Calu3 (cell line): Measurements from ENCODE around the gene ALKBH5. TPM values are rescaled to one million over a fixed set of nuclear protein-coding genes. Genes with fewer than 3 reads are reported as not detected.

Source experiments
- BruUV-seq: library from RNA; stranded (reverse); fragments of 400-500 nt; replicated peaks from 2 replicates; lab custom pipeline; 2021; lab: Mats Ljungman, UMichigan
- CTCF ChIA-PET: fragments of 300-600 bp; sonication (Branson Sonifier 250); formaldehyde crosslinking; loops from one replicate; lab custom pipeline; 2022; ENCODE audit warnings: antibody characterized with exemption; lab: Charles Lee
- DNase-seq: peaks from one replicate; pipeline ENCODE4 v3.0.0; 2022
- H3K27ac Mint-ChIP-seq: one replicate; pipeline ENCODE4 v1.8.0; 2022; ENCODE audit warnings: mixed read lengths; ENCODE audit not compliant: unreplicated experiment
- H3K27me3 Mint-ChIP-seq: one replicate; pipeline ENCODE4 v1.8.0; 2022; ENCODE audit warnings: mixed read lengths; ENCODE audit not compliant: unreplicated experiment
- H3K36me3 Mint-ChIP-seq: one replicate; pipeline ENCODE4 v1.8.0; 2022; ENCODE audit warnings: mild to moderate bottlenecking, moderate library complexity, mixed read lengths; ENCODE audit not compliant: insufficient read depth, unreplicated experiment
- H3K4me1 Mint-ChIP-seq: one replicate; pipeline ENCODE4 v1.8.0; 2022; ENCODE audit warnings: mild to moderate bottlenecking, low read depth, mixed read lengths; ENCODE audit not compliant: unreplicated experiment
- H3K4me3 Mint-ChIP-seq: one replicate; pipeline ENCODE4 v1.8.0; 2022; ENCODE audit warnings: mild to moderate bottlenecking, low read depth, moderate library complexity, mixed read lengths; ENCODE audit not compliant: unreplicated experiment
- H3K9me3 Mint-ChIP-seq: one replicate; pipeline ENCODE4 v1.8.0; 2022; ENCODE audit warnings: low read depth, mixed read lengths; ENCODE audit not compliant: unreplicated experiment
- CTCF ChIP-seq: fragments of 200-600 bp; IDR thresholded peaks from one replicate; pipeline ENCODE4 v1.8.0; 2022; ENCODE audit warnings: antibody characterized with exemption; ENCODE audit not compliant: unreplicated experiment
- intact Hi-C: fragments of 100-400 bp; cut with micrococcal nuclease; formaldehyde crosslinking; loops from one replicate; pipeline ENCODE4 v1.10.0; 2022; ENCODE audit not compliant: unreplicated experiment
- total RNA-seq: library from RNA; stranded (reverse); gene quantifications from 2 replicates; pipeline ENCODE4 v1.2.3, GENCODE V29; 2022

ALKBH5 gene
- total RNA-seq, 1 experiment from 2014 or later, result 51.7 TPM

- Mint-ChIP-seq H3K4me1 (no peaks in the 10 kb centered on the region), H3K9me3 (no peaks in the 10 kb centered on the region), H3K27ac (peak overlapping the region; percentile 85), H3K27me3 (no peaks in the 10 kb centered on the region), H3K4me3 (peak overlapping the region; percentile 84), H3K36me3 (peaks cover 72% of the 10 kb centered on the region)
- CTCF ChIA-PET, result no interaction called here
- intact Hi-C loops, result no loop called here
- BruUV-seq, result no TSS peak
- no peak for TF ChIP-seq CTCF
- DNase-seq, result peak; percentile 66
Observed at GRCh38 chr17:18257982-18258355, 74.3 kb downstream of the ALKBH5 start.

GRCh38 chr17:18258356-18259038 lies 74.9 kb downstream of the ALKBH5 start, which contains the start of gene FLII:
Gene FLII, minus strand, starts transcription at chr17:18258738. Its CDS starts 48 bp downstream, at chr17:18258690.
- Mint-ChIP-seq H3K27ac (peak within 1 kb of the TSS; percentile 87), H3K4me3 (peak within 1 kb of the TSS; percentile 84), H3K9me3 (no peaks in the 10 kb centered on the region), H3K4me1 (no peaks in the 10 kb centered on the region), H3K27me3 (no peaks in the 10 kb centered on the region), H3K36me3 (peaks cover 70% of the 10 kb centered on the region)
- no peak for TF ChIP-seq CTCF
- CTCF ChIA-PET, result no interaction called here
- BruUV-seq, result no TSS peak
- peak; percentile 50 for DNase-seq
- intact Hi-C loops, result no loop called here

Other genes starting within 250 kb of the ALKBH5 start
- 20.1 and 23.1 TPM in 2 replicates for gene TOM1L2, start 211.4 kb upstream of the ALKBH5 start, total RNA-seq
- gene DRC3, start 211.0 kb upstream of the ALKBH5 start, total RNA-seq, result 2.0 and 2.8 TPM in 2 replicates
- 17.7 and 19.6 TPM in 2 replicates for gene ATPAF2, start 144.7 kb upstream of the ALKBH5 start, total RNA-seq
- 7.3 and 7.4 TPM in 2 replicates for gene GID4, start 144.4 kb upstream of the ALKBH5 start, total RNA-seq
- 24.9 and 34.5 TPM in 2 replicates for gene DRG2, start 95.9 kb upstream of the ALKBH5 start, total RNA-seq
- 0.38 and 0.76 TPM in 2 replicates for gene MYO15A, start 75.1 kb upstream of the ALKBH5 start, total RNA-seq
- gene LLGL1, start 41.8 kb downstream of the ALKBH5 start, total RNA-seq, result 10.0 and 10.7 TPM in 2 replicates
- gene FLII, start 74.9 kb downstream of the ALKBH5 start, total RNA-seq, result 281 and 298 TPM in 2 replicates
- 13.3 and 14.7 TPM in 2 replicates for gene MIEF2, start 76.8 kb downstream of the ALKBH5 start, total RNA-seq
- gene TOP3A, start 131.2 kb downstream of the ALKBH5 start, total RNA-seq, result 39.7 and 40.2 TPM in 2 replicates
- 20.4 and 24.5 TPM in 2 replicates for gene SMCR8, start 131.5 kb downstream of the ALKBH5 start, total RNA-seq
- 52.3 and 55.7 TPM in 2 replicates for gene SHMT1, start 179.7 kb downstream of the ALKBH5 start, total RNA-seq
- gene EVPLL, start 193.9 kb downstream of the ALKBH5 start, total RNA-seq, result 1.4 and 2.4 TPM in 2 replicates